Measurements from ENCODE around the gene DHX8. TPM values are rescaled to one million over a fixed set of nuclear protein-coding genes. Genes with fewer than 3 reads are reported as not detected.
"Not testable (repeated sequence)": the region's sequence is repeated elsewhere in the genome, so short reads cannot be mapped to it uniquely, and the experiment has no call there.

Gene DHX8
- total and polyA plus RNA-seq, 12 donors: 15.2 to 43.6 (median 33.2) TPM

GRCh38 chr17:43468691-43469139 lies 15.1 kb upstream of the DHX8 start:
- WGBS, 4 donors: 59 to 81% (median 66%) methylated on average over 4 of the region's 4 CpGs
- no peaks in the 10 kb centered on the region for H3K9me3 ChIP-seq (replicated peaks in 1 of 3)
- peak overlapping the region in 1 of 5 donors; percentile 5 for H3K27ac ChIP-seq
- H3K4me3 ChIP-seq: no peak overlapping the region
- no peaks in the 10 kb centered on the region for H3K36me3 ChIP-seq (replicated peaks in 1 of 2)
- H3K4me1 ChIP-seq (replicated peaks in 1 of 2): peaks cover 0 to 9% of the 10 kb centered on the region in 2 donors
- TF ChIP-seq, protein P1, sequence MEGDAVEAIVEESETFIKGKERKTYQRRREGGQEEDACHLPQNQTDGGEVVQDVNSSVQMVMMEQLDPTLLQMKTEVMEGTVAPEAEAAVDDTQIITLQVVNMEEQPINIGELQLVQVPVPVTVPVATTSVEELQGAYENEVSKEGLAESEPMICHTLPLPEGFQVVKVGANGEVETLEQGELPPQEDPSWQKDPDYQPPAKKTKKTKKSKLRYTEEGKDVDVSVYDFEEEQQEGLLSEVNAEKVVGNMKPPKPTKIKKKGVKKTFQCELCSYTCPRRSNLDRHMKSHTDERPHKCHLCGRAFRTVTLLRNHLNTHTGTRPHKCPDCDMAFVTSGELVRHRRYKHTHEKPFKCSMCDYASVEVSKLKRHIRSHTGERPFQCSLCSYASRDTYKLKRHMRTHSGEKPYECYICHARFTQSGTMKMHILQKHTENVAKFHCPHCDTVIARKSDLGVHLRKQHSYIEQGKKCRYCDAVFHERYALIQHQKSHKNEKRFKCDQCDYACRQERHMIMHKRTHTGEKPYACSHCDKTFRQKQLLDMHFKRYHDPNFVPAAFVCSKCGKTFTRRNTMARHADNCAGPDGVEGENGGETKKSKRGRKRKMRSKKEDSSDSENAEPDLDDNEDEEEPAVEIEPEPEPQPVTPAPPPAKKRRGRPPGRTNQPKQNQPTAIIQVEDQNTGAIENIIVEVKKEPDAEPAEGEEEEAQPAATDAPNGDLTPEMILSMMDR (IDR thresholded peaks at IDR 0.05): no peak
- no peak for TF ChIP-seq POLR2A (IDR thresholded peaks at IDR 0.05)
- H3K27me3 ChIP-seq: no peaks in the 10 kb centered on the region
- DNase-seq: no peak
- intact Hi-C loops (cut with DNase I): no loop called here

- Histone ChIP-seq H3K4me1 (replicated peaks in 1 of 2) (peaks cover 0 to 9% of the 10 kb centered on the region in 2 donors), H3K27me3 (no peaks in the 10 kb centered on the region), H3K4me3 (no peak overlapping the region), H3K36me3 (replicated peaks in 1 of 2) (no peaks in the 10 kb centered on the region), H3K9me3 (replicated peaks in 1 of 3) (no peaks in the 10 kb centered on the region), H3K27ac (peak overlapping the region in 1 of 5 donors; percentile 5)
- no peak for DNase-seq
- WGBS, 4 donors: 74 to 84% (median 79%) methylated on average over 4 of the region's 4 CpGs
- intact Hi-C loops (cut with DNase I): no loop called here
- no peak for TF ChIP-seq POLR2A (IDR thresholded peaks at IDR 0.05)
- TF ChIP-seq, protein P1 (IDR thresholded peaks at IDR 0.05): no peak
Measured at GRCh38 chr17:43469145-43469544, 14.6 kb upstream of the DHX8 start.

DNA sequence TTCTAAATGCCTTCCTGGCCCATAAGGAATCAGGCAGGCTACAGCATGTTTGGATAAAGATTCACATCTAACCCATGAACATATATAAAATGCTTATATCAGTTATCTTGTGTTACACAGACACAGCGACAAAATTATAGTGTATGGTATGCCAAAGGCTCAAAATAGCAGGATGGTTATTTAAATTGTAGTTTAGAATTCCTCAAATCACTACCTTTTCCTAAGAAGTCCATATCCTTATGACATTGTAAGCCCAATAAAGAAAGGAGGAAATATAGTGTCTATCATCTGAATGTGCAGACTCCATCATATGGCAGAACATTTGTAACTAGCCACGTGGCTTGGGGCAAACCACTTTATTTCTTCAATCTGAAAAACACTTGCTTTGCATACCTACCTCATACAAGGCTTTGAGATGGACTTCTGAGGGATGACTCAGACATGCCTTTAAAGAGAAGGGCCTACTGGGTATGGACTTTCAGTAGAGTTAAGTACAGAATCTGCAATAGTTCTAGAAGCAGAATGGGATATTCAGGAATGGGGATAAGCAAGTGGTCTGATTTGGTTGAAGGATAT lies 12.1 kb upstream of the DHX8 start:
- no peaks in the 10 kb centered on the region for H3K9me3 ChIP-seq (replicated peaks in 1 of 3)
- no peaks in the 10 kb centered on the region for H3K36me3 ChIP-seq (replicated peaks in 1 of 2)
- no peak for DNase-seq
- H3K4me1 ChIP-seq (replicated peaks in 1 of 2): peaks cover 0 to 9% of the 10 kb centered on the region in 2 donors
- no peak overlapping the region for H3K4me3 ChIP-seq
- H3K27ac ChIP-seq: no peak overlapping the region
- no peaks in the 10 kb centered on the region for H3K27me3 ChIP-seq
- TF ChIP-seq, protein P1 (IDR thresholded peaks at IDR 0.05): no peak
- no peak for TF ChIP-seq POLR2A (IDR thresholded peaks at IDR 0.05)
- intact Hi-C loops (cut with DNase I): no loop called here
- 72 to 86% (median 80%) methylated on average over 2 of the region's 2 CpGs for WGBS, 4 donors

DNA sequence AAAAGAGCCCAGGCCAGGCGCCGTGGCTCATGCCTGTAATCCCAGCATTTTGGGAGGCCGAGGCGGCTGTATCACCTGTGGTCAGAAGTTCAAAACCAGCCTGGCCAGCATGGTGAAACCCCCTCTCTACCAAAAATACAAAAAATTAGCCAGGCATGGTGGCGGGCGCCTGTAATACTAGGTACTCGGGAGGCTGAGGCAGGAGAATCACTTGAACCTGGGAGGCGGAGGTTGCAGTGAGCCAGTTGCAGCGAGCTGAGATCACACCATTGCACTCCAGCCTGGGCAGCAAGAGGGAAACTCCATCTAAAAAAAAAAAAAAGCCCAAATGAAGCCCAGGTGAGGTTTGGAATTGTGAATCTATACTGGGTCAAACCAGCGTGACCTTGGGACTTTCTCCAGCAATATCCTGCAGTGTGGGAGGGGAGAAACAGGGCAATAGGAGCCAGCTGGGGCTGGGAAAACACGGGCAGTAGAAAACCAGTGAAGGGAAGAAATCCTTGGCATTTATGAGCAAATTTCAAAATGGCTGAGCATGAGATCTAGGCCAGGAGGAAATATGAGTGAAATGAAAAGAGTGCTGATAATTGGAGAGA lies 8.2 kb upstream of the DHX8 start:
- H3K4me3 ChIP-seq: no peak overlapping the region
- no peaks in the 10 kb centered on the region for H3K27me3 ChIP-seq
- H3K36me3 ChIP-seq (replicated peaks in 1 of 2): no peaks in the 10 kb centered on the region
- H3K27ac ChIP-seq: no peak overlapping the region
- WGBS, 4 donors: 84 to 88% (median 87%) methylated on average over 11 of the region's 11 CpGs
- intact Hi-C loops (cut with DNase I): no loop called here
- no peaks in the 10 kb centered on the region for H3K4me1 ChIP-seq (replicated peaks in 1 of 2)
- H3K9me3 ChIP-seq (replicated peaks in 1 of 3): no peaks in the 10 kb centered on the region
- no peak for TF ChIP-seq POLR2A (IDR thresholded peaks at IDR 0.05)
- TF ChIP-seq, protein P1 (IDR thresholded peaks at IDR 0.05): no peak
- peak in 1 of 7 donors; percentile 9 for DNase-seq

GRCh38 chr17:43476306-43476705 lies 7.5 kb upstream of the DHX8 start:
- intact Hi-C loops (cut with DNase I); H3K27ac ChIP-seq; H3K4me1 ChIP-seq (replicated peaks in 1 of 2); H3K36me3 ChIP-seq (replicated peaks in 1 of 2); H3K4me3 ChIP-seq; H3K9me3 ChIP-seq (replicated peaks in 1 of 3); H3K27me3 ChIP-seq; DNase-seq: not testable (repeated sequence)
- 79 to 88% (median 87%) methylated on average over 6 to 9 of the region's 9 CpGs for WGBS, 4 donors
